ENCODE results near the gene PKMYT1.

- TF ChIP-seq CTCF (IDR thresholded peaks at IDR 0.05; ENCODE audit: low read depth, low read length, poor library complexity, severe bottlenecking) (no peak), EZH2phosphoT487 (IDR thresholded peaks at IDR 0.05; ENCODE audit: borderline replicate concordance, low read length) (no peak)
Observed at GRCh38 chr16:3004781-3005284, 24.6 kb upstream of the PKMYT1 start.

Data from DOHH2 (cell line).